CD14-positive monocyte (primary cell): ENCODE results near the gene EREG. TPM values are rescaled to one million over a fixed set of nuclear protein-coding genes. Genes with fewer than 3 reads are reported as not detected.

Experiments used
- DNase-seq, 3 donors: peaks; one replicate each; pipeline ENCODE4 v3.0.0-alpha.2; 2011 to 2022
- H2AFZ ChIP-seq: 2 replicates; pipeline ENCODE4 v1.6.0; 2012; ENCODE audit warnings: mild to moderate bottlenecking, low read depth, low read length, inconsistent platforms; ENCODE audit not compliant: insufficient read depth, poor library complexity, severe bottlenecking
- H3K27ac ChIP-seq, 2 donors: 1 replicate in 1 of 2; 2 replicates in 1 of 2; pipeline ENCODE4 v1.5.1; 2012 to 2013; ENCODE audit warnings: low read length in 2 of 2, control low read depth in 1 of 2, inconsistent platforms in 1 of 2, low read depth in 1 of 2, mild to moderate bottlenecking in 1 of 2
- H3K27me3 ChIP-seq, 2 donors: one replicate each; pipeline versions ENCODE4 v1.6.0 to v1.6.1; 2011 to 2013; ENCODE audit warnings: low read length in 2 of 2; ENCODE audit not compliant: control insufficient read depth in 2 of 2, insufficient read depth in 2 of 2
- H3K36me3 ChIP-seq, 2 donors: replicated peaks in 1 of 2; 1 replicate in 1 of 2; 2 replicates in 1 of 2; pipeline versions ENCODE4 v1.5.1 to v1.6.1; 2012 to 2013; ENCODE audit warnings: low read length in 2 of 2, control low read depth in 1 of 2, inconsistent platforms in 1 of 2, mild to moderate bottlenecking in 1 of 2; ENCODE audit not compliant: insufficient read depth in 2 of 2, control insufficient read depth in 1 of 2
- H3K4me1 ChIP-seq, 2 donors: 1 replicate in 1 of 2; 2 replicates in 1 of 2; pipeline versions ENCODE4 v1.5.1 to v1.6.1; 2012 to 2013; ENCODE audit warnings: low read length in 2 of 2, control low read depth in 1 of 2, inconsistent platforms in 1 of 2, mild to moderate bottlenecking in 1 of 2, moderate library complexity in 1 of 2; ENCODE audit not compliant: insufficient read depth in 2 of 2, control insufficient read depth in 1 of 2
- H3K4me2 ChIP-seq: replicated peaks from 2 replicates; pipeline ENCODE3; 2012; ENCODE audit warnings: low read length, moderate library complexity, mild to moderate bottlenecking; ENCODE audit not compliant: poor library complexity, severe bottlenecking; ENCODE audit errors: extremely low read depth
- H3K4me3 ChIP-seq, 3 experiments: fragments of 200-600 bp in 1 of 3; sonication (generic) in 1 of 3; replicated peaks in 1 of 3; 1 replicate in 2 of 3; 2 replicates in 1 of 3; pipeline ENCODE4 v1.5.1; 2011 to 2013; ENCODE audit warnings: low read length in 3 of 3, mild to moderate bottlenecking in 3 of 3, control low read depth in 2 of 3, low read depth in 2 of 3, inconsistent platforms in 1 of 3, moderate library complexity in 1 of 3
- H3K79me2 ChIP-seq: 2 replicates; pipeline ENCODE4 v1.6.0; 2012; ENCODE audit warnings: mild to moderate bottlenecking, control low read depth, inconsistent platforms, low read length, moderate library complexity; ENCODE audit not compliant: insufficient read depth
- H3K9ac ChIP-seq: 2 replicates; pipeline ENCODE4 v1.6.0; 2017; ENCODE audit warnings: low read length, mild to moderate bottlenecking; ENCODE audit not compliant: insufficient read depth, poor library complexity, severe bottlenecking
- H3K9me3 ChIP-seq, 2 donors: replicated peaks in 1 of 2; 1 replicate in 1 of 2; 2 replicates in 1 of 2; pipeline versions ENCODE4 v1.5.1 to v1.6.1; 2012 to 2013; ENCODE audit warnings: low read length in 2 of 2, control low read depth in 1 of 2; ENCODE audit not compliant: control insufficient read depth in 1 of 2, insufficient read depth in 1 of 2
- H4K20me1 ChIP-seq: 2 replicates; pipeline ENCODE4 v1.6.0; 2012; ENCODE audit warnings: mild to moderate bottlenecking, low read length, control low read depth, moderate library complexity; ENCODE audit not compliant: insufficient read depth
- H3K27ac Mint-ChIP-seq, 7 donors: one replicate each; pipeline ENCODE4 v1.8.0; 2020; ENCODE audit warnings: mild to moderate bottlenecking in 7 of 7, mixed read lengths in 7 of 7, moderate library complexity in 6 of 7, inconsistent platforms in 2 of 7
- H3K27me3 Mint-ChIP-seq, 3 donors: one replicate each; pipeline ENCODE4 v1.8.0; 2021 to 2022; ENCODE audit warnings: low read depth in 3 of 3, mild to moderate bottlenecking in 3 of 3, mixed read lengths in 3 of 3, moderate library complexity in 3 of 3, inconsistent platforms in 1 of 3
- H3K36me3 Mint-ChIP-seq, 2 donors: one replicate each; pipeline ENCODE4 v1.8.0; 2020; ENCODE audit warnings: mixed read lengths in 2 of 2, inconsistent platforms in 1 of 2, mild to moderate bottlenecking in 1 of 2
- H3K4me1 Mint-ChIP-seq: one replicate; pipeline ENCODE4 v1.8.0; 2020; ENCODE audit warnings: mild to moderate bottlenecking, mixed read lengths
- H3K4me3 Mint-ChIP-seq, 2 donors: one replicate each; pipeline ENCODE4 v1.8.0; 2020; ENCODE audit warnings: mild to moderate bottlenecking in 2 of 2, mixed read lengths in 2 of 2, moderate library complexity in 1 of 2
- H3K9me3 Mint-ChIP-seq, 7 donors: one replicate each; pipeline ENCODE4 v1.8.0; 2020 to 2022; ENCODE audit warnings: mixed read lengths in 7 of 7, mild to moderate bottlenecking in 6 of 7, moderate library complexity in 6 of 7, inconsistent platforms in 2 of 7
- WGBS: methylation state at CpG from one replicate; pipeline ENCODE4 v1.1.5; 2013; ENCODE audit warnings: missing lambda C conversion rate; ENCODE audit not compliant: insufficient coverage; 5-methylcytosine and 5-hydroxymethylcytosine counted together
- intact Hi-C, 2 donors: fragments of 100-400 bp; cut with micrococcal nuclease; formaldehyde crosslinking; loops; one replicate each; pipeline versions ENCODE4 v1.15.0 to v1.15.1; 2023
- polyA plus RNA-seq, 3 donors: library from polyadenylated mRNA; depleted of rRNA in 1 of 3; unstranded in 2 of 3; stranded (reverse) in 1 of 3; fragments of 300-500 nt in 2 of 3; fragments of >200 nt in 1 of 3; fragmentation: Illumina TruSeq in 2 of 3; gene quantifications; 1 replicate in 2 of 3; 2 replicates in 1 of 3; pipeline ENCODE4 v1.2.3, GENCODE V29; 2012 to 2021
- TF ChIP-seq, protein P1 (sequence below): fragments of 200-600 bp; IDR thresholded peaks from one replicate; pipeline ENCODE4 v1.8.0; 2022; ENCODE audit warnings: antibody characterized with exemption, mild to moderate bottlenecking

Gene EREG
- polyA plus RNA-seq, 3 donors = 2.7 to 17.2 (median 8.2) TPM

DNA sequence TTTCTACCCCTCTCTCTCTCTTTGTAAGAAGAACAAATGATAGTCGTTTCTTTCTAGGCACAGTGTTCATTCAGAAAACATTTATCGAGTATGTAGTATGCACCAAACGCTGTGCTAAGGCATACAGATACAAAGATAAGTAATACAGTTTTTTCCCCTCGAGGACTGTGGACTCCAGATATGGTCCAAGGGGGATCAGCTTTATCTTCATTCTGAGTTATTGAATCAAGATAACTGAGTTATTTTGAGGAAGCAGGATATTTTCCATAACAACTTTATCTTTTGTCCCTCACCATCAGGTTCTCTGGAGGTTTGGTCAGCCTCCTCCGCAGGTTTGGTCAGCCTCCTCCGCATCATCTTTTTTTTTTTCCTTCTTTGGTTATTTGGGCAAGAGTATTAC is 15.0 kb downstream of the EREG start:
- H3K27me3 Mint-ChIP-seq = no peaks in the 10 kb centered on the region
- Histone ChIP-seq H3K9me3 (no peaks in the 10 kb centered on the region), H4K20me1 (no peaks in the 10 kb centered on the region), H2AFZ (no peak overlapping the region), H3K27ac (no peak overlapping the region), H3K36me3 (no peaks in the 10 kb centered on the region), H3K9ac (no peak overlapping the region), H3K27me3 (no peaks in the 10 kb centered on the region), H3K4me3 (no peak overlapping the region), H3K79me2 (no peaks in the 10 kb centered on the region), H3K4me1 (peaks cover under 1 to 8% of the 10 kb centered on the region in 2 donors), H3K4me2 (no peak overlapping the region)
- H3K9me3 Mint-ChIP-seq = no peaks in the 10 kb centered on the region
- 100% methylated on average over 1 of the region's 6 CpGs for WGBS
- DNase-seq = peak in 1 of 3 donors; percentile 2
- no peak overlapping the region for H3K27ac Mint-ChIP-seq
- peaks cover 6 to 25% of the 10 kb centered on the region in 2 donors for H3K36me3 Mint-ChIP-seq
- peaks cover 12% of the 10 kb centered on the region for H3K4me1 Mint-ChIP-seq
- TF ChIP-seq, protein P1, sequence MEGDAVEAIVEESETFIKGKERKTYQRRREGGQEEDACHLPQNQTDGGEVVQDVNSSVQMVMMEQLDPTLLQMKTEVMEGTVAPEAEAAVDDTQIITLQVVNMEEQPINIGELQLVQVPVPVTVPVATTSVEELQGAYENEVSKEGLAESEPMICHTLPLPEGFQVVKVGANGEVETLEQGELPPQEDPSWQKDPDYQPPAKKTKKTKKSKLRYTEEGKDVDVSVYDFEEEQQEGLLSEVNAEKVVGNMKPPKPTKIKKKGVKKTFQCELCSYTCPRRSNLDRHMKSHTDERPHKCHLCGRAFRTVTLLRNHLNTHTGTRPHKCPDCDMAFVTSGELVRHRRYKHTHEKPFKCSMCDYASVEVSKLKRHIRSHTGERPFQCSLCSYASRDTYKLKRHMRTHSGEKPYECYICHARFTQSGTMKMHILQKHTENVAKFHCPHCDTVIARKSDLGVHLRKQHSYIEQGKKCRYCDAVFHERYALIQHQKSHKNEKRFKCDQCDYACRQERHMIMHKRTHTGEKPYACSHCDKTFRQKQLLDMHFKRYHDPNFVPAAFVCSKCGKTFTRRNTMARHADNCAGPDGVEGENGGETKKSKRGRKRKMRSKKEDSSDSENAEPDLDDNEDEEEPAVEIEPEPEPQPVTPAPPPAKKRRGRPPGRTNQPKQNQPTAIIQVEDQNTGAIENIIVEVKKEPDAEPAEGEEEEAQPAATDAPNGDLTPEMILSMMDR = no peak
- no peak overlapping the region for H3K4me3 Mint-ChIP-seq
- intact Hi-C loops = loop anchor here (5.0 to 10.0 kb wide), 2 partner anchors 55 to 292 kb away; no protein-coding TSS in a partner anchor

DNA sequence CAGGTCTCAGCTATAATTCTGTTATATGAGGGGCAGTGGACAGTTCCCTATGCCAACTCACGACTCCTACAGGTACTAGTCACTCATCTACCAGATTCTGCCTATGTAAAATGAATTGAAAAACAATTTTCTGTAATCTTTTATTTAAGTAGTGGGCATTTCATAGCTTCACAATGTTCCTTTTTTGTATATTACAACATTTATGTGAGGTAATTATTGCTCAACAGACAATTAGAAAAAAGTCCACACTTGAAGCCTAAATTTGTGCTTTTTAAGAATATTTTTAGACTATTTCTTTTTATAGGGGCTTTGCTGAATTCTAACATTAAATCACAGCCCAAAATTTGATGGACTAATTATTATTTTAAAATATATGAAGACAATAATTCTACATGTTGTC is 20.4 kb downstream of the EREG start:
- Mint-ChIP-seq H3K4me3 (no peak overlapping the region), H3K9me3 (peaks cover 0 to 2% (median 0%) of the 10 kb centered on the region in 7 donors), H3K27me3 (no peaks in the 10 kb centered on the region), H3K4me1 (peaks cover 14% of the 10 kb centered on the region), H3K27ac (peak overlapping the region in 2 of 7 donors; percentile 22 to 57), H3K36me3 (peaks cover 6 to 16% of the 10 kb centered on the region in 2 donors)
- TF ChIP-seq, protein P1 = no peak
- Histone ChIP-seq H4K20me1 (no peaks in the 10 kb centered on the region), H3K27me3 (no peaks in the 10 kb centered on the region), H3K4me1 (peaks cover 9 to 19% of the 10 kb centered on the region in 2 donors), H3K79me2 (no peaks in the 10 kb centered on the region), H3K4me2 (peak overlapping the region; percentile 30), H2AFZ (no peak overlapping the region), H3K9ac (no peak overlapping the region), H3K27ac (peak overlapping the region in 1 of 2 donors; percentile 56), H3K36me3 (no peaks in the 10 kb centered on the region), H3K4me3 (no peak overlapping the region), H3K9me3 (no peaks in the 10 kb centered on the region)
- WGBS = no CpG with 5 or more reads among the region's 1 CpG
- peak in 2 of 3 donors; percentile 34 to 54 for DNase-seq
- intact Hi-C loops = loop anchor here in 1 of 2 donors (10.0 kb wide), 1 partner anchor 49 kb away; no protein-coding TSS in a partner anchor
